HepG2 (cell line): Measurements from ENCODE around the gene SLC25A45. TPM values are rescaled to one million over a fixed set of nuclear protein-coding genes. Genes with fewer than 3 reads are reported as not detected.

Experiments
- CHD4 ChIP-seq: fragments of 200-600 bp; sonication (generic); IDR thresholded peaks from 2 replicates; pipeline ENCODE4 v1.7.0; 2017; ENCODE audit warnings: mild to moderate bottlenecking, low read length, borderline replicate concordance
- CREB1 ChIP-seq, 2 experiments: fragments of 450-650 bp in 1 of 2; IDR thresholded peaks; 2 replicates each; pipeline ENCODE4 v1.6.1; 2016 to 2017; ENCODE audit warnings: control low read depth in 1 of 2, mild to moderate bottlenecking in 1 of 2, missing compliant biosample characterization in 1 of 2, missing genetic modification characterization in 1 of 2
- FIP1L1 ChIP-seq: fragments of 200-400 bp; formaldehyde crosslinking; IDR thresholded peaks from 2 replicates; pipeline ENCODE4 v1.6.1; 2018; ENCODE audit warnings: low read depth, mild to moderate bottlenecking, low read length, moderate library complexity, borderline replicate concordance; ENCODE audit not compliant: insufficient read depth
- FOXM1 ChIP-seq: sonication (generic); formaldehyde crosslinking; IDR thresholded peaks from 2 replicates; pipeline ENCODE4 v1.5.0; 2020; ENCODE audit warnings: missing genetic modification reagents
- GABPA ChIP-seq, 2 experiments: IDR thresholded peaks; 2 replicates each; pipeline ENCODE4 v1.6.1; 2011 to 2016; ENCODE audit warnings: low read depth in 2 of 2, low read length in 1 of 2, missing biosample characterization in 1 of 2, missing genetic modification characterization in 1 of 2
- GPN1 ChIP-seq: sonication (generic); formaldehyde crosslinking; IDR thresholded peaks from 2 replicates; pipeline ENCODE4 v1.5.1; 2020; ENCODE audit warnings: missing genetic modification reagents, borderline replicate concordance
- JUNB ChIP-seq: sonication (generic); formaldehyde crosslinking; IDR thresholded peaks from 2 replicates; pipeline ENCODE4 v1.8.0; 2022; ENCODE audit warnings: missing genetic modification reagents, mild to moderate bottlenecking, borderline replicate concordance
- KLF9 ChIP-seq: IDR thresholded peaks from 2 replicates; pipeline ENCODE4 v1.6.1; 2016; ENCODE audit warnings: low read depth
- MEIS2 ChIP-seq: sonication (generic); formaldehyde crosslinking; IDR thresholded peaks from 2 replicates; pipeline ENCODE4 v1.9.0; 2021; ENCODE audit warnings: mild to moderate bottlenecking, missing genetic modification reagents
- NFATC3 ChIP-seq: sonication (generic); formaldehyde crosslinking; IDR thresholded peaks from 2 replicates; pipeline ENCODE4 v1.5.1; 2020; ENCODE audit warnings: mild to moderate bottlenecking, missing genetic modification reagents
- ZBTB42 ChIP-seq: sonication (generic); formaldehyde crosslinking; IDR thresholded peaks from 2 replicates; pipeline ENCODE4 v1.5.0; 2020; ENCODE audit warnings: mild to moderate bottlenecking, missing genetic modification reagents
- ZNF10 ChIP-seq: sonication (generic); formaldehyde crosslinking; IDR thresholded peaks from 2 replicates; pipeline ENCODE4 v1.4.0; 2020; ENCODE audit warnings: mild to moderate bottlenecking, low read depth, missing genetic modification reagents, borderline replicate concordance
- ZNF225 ChIP-seq: sonication (generic); formaldehyde crosslinking; IDR thresholded peaks from 2 replicates; pipeline ENCODE4 v1.4.0; 2020; ENCODE audit warnings: mild to moderate bottlenecking, missing genetic modification reagents
- ZNF232 ChIP-seq: sonication (generic); formaldehyde crosslinking; IDR thresholded peaks from 2 replicates; pipeline ENCODE4 v1.4.0; 2020; ENCODE audit warnings: missing genetic modification reagents, borderline replicate concordance
- ZNF354B ChIP-seq: sonication (generic); formaldehyde crosslinking; IDR thresholded peaks from 2 replicates; pipeline ENCODE4 v1.8.0; 2022; ENCODE audit warnings: mild to moderate bottlenecking, missing genetic modification reagents
- ZNF557 ChIP-seq: sonication (generic); formaldehyde crosslinking; IDR thresholded peaks from 2 replicates; pipeline ENCODE4 v1.4.0; 2020; ENCODE audit warnings: missing genetic modification reagents
- ZNF569 ChIP-seq: sonication (generic); formaldehyde crosslinking; IDR thresholded peaks from 2 replicates; pipeline ENCODE4 v1.5.0; 2020; ENCODE audit warnings: mild to moderate bottlenecking, missing genetic modification reagents, moderate library complexity, borderline replicate concordance
- ZNF746 ChIP-seq: sonication (generic); formaldehyde crosslinking; IDR thresholded peaks from 2 replicates; pipeline ENCODE4 v1.8.0; 2022; ENCODE audit warnings: mild to moderate bottlenecking, missing genetic modification reagents
- ZNF850 ChIP-seq: sonication (generic); formaldehyde crosslinking; conservative IDR thresholded peaks from 2 replicates; pipeline ENCODE4 v1.9.0; 2021; ENCODE audit warnings: mild to moderate bottlenecking, missing genetic modification reagents
- polyA plus RNA-seq, 8 experiments: library from polyadenylated mRNA; depleted of rRNA in 3 of 8; stranded (reverse) in 7 of 8; unstranded in 1 of 8; fragments of >200 nt; fragmentation: Illumina TruSeq in 4 of 8; extraction: Trizol in 4 of 8; gene quantifications; 2 replicates each; pipeline versions ENCODE4 v1.2.1 to v1.2.3, GENCODE V29; 2011 to 2016; ENCODE audit warnings: low read depth in 4 of 8, missing spikeins in 1 of 8, mixed read lengths in 1 of 8; ENCODE audit not compliant: insufficient read depth in 1 of 8
- total RNA-seq, 5 experiments: library from RNA; depleted of rRNA; stranded (reverse); fragments of >200 nt; fragmentation: Illumina TruSeq; extraction: Trizol; gene quantifications; 2 replicates each; pipeline ENCODE4 v1.2.3, GENCODE V29; 2016; ENCODE audit warnings: low read depth in 1 of 5
- TF ChIP-seq, protein P1 (sequence below): sonication (generic); formaldehyde crosslinking; IDR thresholded peaks from 2 replicates; pipeline ENCODE4 v1.4.0; 2020; ENCODE audit warnings: missing genetic modification reagents
- TF ChIP-seq, protein P2 (sequence below): sonication (generic); formaldehyde crosslinking; IDR thresholded peaks from 2 replicates; pipeline ENCODE4 v1.4.0; 2020; ENCODE audit warnings: mild to moderate bottlenecking, missing genetic modification reagents
- TF ChIP-seq, protein P3 (sequence below): sonication (generic); formaldehyde crosslinking; IDR thresholded peaks from 2 replicates; pipeline ENCODE4 v1.4.0; 2020; ENCODE audit warnings: mild to moderate bottlenecking, missing genetic modification reagents
- TF ChIP-seq, protein P4 (sequence below): sonication (generic); formaldehyde crosslinking; IDR thresholded peaks from 2 replicates; pipeline ENCODE4 v1.4.0; 2020; ENCODE audit warnings: missing genetic modification reagents

SLC25A45 gene
- total and polyA plus RNA-seq, 2 of the 13 experiments (the other 11 are each of a cell fraction or from before 2014, with no cell fraction given) = 1.2 to 3.4 TPM

DNA sequence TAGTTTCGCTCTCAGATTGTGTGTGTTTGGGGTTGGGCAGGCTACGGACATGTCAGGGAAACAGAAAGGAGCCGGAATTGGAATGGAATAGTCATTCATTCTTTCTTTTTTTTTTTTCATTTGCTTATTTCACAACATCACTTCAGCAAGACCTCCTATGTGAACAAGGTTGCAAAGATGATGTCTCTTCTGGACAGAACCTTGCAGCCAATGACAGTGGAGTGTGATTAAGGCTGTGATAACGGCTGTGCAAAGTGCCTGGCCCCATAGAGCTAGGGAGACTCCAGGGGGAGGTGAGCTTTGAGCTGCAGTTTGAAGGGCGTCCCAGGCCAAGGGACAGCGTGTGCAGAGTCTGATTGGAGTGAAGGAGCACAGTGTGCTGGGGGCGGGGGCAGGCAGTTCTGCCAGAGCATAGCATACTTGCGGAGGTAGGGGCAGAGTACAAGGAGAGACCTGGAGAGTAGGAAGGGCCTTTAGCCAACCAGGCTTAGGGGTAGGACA is 24.5 kb downstream of the SLC25A45 start (continued):
- TF ChIP-seq, protein P1, sequence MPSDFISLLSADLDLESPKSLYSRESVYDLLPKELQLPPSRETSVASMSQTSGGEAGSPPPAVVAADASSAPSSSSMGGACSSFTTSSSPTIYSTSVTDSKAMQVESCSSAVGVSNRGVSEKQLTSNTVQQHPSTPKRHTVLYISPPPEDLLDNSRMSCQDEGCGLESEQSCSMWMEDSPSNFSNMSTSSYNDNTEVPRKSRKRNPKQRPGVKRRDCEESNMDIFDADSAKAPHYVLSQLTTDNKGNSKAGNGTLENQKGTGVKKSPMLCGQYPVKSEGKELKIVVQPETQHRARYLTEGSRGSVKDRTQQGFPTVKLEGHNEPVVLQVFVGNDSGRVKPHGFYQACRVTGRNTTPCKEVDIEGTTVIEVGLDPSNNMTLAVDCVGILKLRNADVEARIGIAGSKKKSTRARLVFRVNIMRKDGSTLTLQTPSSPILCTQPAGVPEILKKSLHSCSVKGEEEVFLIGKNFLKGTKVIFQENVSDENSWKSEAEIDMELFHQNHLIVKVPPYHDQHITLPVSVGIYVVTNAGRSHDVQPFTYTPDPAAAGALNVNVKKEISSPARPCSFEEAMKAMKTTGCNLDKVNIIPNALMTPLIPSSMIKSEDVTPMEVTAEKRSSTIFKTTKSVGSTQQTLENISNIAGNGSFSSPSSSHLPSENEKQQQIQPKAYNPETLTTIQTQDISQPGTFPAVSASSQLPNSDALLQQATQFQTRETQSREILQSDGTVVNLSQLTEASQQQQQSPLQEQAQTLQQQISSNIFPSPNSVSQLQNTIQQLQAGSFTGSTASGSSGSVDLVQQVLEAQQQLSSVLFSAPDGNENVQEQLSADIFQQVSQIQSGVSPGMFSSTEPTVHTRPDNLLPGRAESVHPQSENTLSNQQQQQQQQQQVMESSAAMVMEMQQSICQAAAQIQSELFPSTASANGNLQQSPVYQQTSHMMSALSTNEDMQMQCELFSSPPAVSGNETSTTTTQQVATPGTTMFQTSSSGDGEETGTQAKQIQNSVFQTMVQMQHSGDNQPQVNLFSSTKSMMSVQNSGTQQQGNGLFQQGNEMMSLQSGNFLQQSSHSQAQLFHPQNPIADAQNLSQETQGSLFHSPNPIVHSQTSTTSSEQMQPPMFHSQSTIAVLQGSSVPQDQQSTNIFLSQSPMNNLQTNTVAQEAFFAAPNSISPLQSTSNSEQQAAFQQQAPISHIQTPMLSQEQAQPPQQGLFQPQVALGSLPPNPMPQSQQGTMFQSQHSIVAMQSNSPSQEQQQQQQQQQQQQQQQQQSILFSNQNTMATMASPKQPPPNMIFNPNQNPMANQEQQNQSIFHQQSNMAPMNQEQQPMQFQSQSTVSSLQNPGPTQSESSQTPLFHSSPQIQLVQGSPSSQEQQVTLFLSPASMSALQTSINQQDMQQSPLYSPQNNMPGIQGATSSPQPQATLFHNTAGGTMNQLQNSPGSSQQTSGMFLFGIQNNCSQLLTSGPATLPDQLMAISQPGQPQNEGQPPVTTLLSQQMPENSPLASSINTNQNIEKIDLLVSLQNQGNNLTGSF (CRISPR knock-in tag) = no peak
- TF ChIP-seq GABPA (IDR thresholded peaks at IDR 0.05; ENCODE audit: low read depth, low read length) = no peak
- no peak for TF ChIP-seq GABPA (CRISPR knock-in tag; IDR thresholded peaks at IDR 0.05; ENCODE audit: low read depth)
- no peak for TF ChIP-seq ZBTB42 (CRISPR knock-in tag)
- TF ChIP-seq CHD4 = no peak
- TF ChIP-seq ZNF354B (CRISPR knock-in tag) = no peak
- no peak for TF ChIP-seq FIP1L1
- TF ChIP-seq KLF9 (CRISPR knock-in tag) = no peak
- TF ChIP-seq ZNF232 = no peak; the same call in 1 of the 2 replicates
- TF ChIP-seq NFATC3 (CRISPR knock-in tag) = no peak
- no peak for TF ChIP-seq ZNF557 (CRISPR knock-in tag)
- TF ChIP-seq MEIS2 (CRISPR knock-in tag) = peak; percentile 53; the same call in 1 of the 2 replicates
- no peak for TF ChIP-seq ZNF225 (CRISPR knock-in tag)
- TF ChIP-seq, protein P2, sequence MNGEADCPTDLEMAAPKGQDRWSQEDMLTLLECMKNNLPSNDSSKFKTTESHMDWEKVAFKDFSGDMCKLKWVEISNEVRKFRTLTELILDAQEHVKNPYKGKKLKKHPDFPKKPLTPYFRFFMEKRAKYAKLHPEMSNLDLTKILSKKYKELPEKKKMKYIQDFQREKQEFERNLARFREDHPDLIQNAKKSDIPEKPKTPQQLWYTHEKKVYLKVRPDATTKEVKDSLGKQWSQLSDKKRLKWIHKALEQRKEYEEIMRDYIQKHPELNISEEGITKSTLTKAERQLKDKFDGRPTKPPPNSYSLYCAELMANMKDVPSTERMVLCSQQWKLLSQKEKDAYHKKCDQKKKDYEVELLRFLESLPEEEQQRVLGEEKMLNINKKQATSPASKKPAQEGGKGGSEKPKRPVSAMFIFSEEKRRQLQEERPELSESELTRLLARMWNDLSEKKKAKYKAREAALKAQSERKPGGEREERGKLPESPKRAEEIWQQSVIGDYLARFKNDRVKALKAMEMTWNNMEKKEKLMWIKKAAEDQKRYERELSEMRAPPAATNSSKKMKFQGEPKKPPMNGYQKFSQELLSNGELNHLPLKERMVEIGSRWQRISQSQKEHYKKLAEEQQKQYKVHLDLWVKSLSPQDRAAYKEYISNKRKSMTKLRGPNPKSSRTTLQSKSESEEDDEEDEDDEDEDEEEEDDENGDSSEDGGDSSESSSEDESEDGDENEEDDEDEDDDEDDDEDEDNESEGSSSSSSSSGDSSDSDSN (CRISPR knock-in tag) = peak; percentile 30; the same call in 1 of the 2 replicates
- no peak for TF ChIP-seq ZNF10 (CRISPR knock-in tag)
- TF ChIP-seq ZNF569 (CRISPR knock-in tag) = no peak
- TF ChIP-seq, protein P3, sequence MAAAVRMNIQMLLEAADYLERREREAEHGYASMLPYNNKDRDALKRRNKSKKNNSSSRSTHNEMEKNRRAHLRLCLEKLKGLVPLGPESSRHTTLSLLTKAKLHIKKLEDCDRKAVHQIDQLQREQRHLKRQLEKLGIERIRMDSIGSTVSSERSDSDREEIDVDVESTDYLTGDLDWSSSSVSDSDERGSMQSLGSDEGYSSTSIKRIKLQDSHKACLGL (CRISPR knock-in tag) = no peak
- no peak for TF ChIP-seq ZNF850 (CRISPR knock-in tag)
- no peak for TF ChIP-seq GPN1 (CRISPR knock-in tag)
- no peak for TF ChIP-seq ZNF746 (CRISPR knock-in tag)
- 0 out of 2 replicates have a peak, but pooled peaks have one; percentile 11 for TF ChIP-seq CREB1 (IDR thresholded peaks at IDR 0.05)
- TF ChIP-seq CREB1 (CRISPR knock-in tag; IDR thresholded peaks at IDR 0.05) = peak; percentile 79
- TF ChIP-seq, protein P4, sequence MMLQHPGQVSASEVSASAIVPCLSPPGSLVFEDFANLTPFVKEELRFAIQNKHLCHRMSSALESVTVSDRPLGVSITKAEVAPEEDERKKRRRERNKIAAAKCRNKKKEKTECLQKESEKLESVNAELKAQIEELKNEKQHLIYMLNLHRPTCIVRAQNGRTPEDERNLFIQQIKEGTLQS (CRISPR knock-in tag) = no peak
- no peak for TF ChIP-seq FOXM1
- TF ChIP-seq JUNB (CRISPR knock-in tag) = peak; percentile 45; the same call in 1 of the 2 replicates
